Cardiac ventricle fibroblast (primary cell): ENCODE results near the gene MXRA7. TPM values are rescaled to one million over a fixed set of nuclear protein-coding genes. Genes with fewer than 3 reads are reported as not detected.

ENCODE experiments used
- total RNA-seq: library from RNA; depleted of rRNA; stranded (reverse); fragments of >200 nt; gene quantifications from 2 replicates; pipeline ENCODE4 v1.2.3, GENCODE V29; 2015

MXRA7 gene
- total RNA-seq = 199 and 212 TPM in 2 replicates

GRCh38 chr17:76710863-76711611 lies at the start of gene MXRA7:
Gene MXRA7 (minus strand): TSS chr17:76710965. CDS start chr17:76710946, 19 bp downstream.

GRCh38 chr17:76737676-76738467 lies 27.1 kb upstream of the MXRA7 start, which contains the start of gene MFSD11:
Gene MFSD11 (plus strand): TSS chr17:76738119. CDS start chr17:76738353, 234 bp downstream.

GRCh38 chr17:76737082-76737675 lies 26.4 kb upstream of the MXRA7 start, which contains the start of gene SRSF2:
Gene SRSF2 (minus strand): TSS chr17:76737331. CDS start chr17:76737160, 171 bp downstream.

GRCh38 chr17:76726776-76727718 lies 16.3 kb upstream of the MXRA7 start, which contains the start of gene METTL23:
Gene METTL23 (plus strand): TSS chr17:76726839. CDS start chr17:76729711, 2,872 bp downstream.

GRCh38 chr17:76726231-76726775 lies 15.5 kb upstream of the MXRA7 start, which contains the start of gene JMJD6:
Gene JMJD6 (minus strand): TSS chr17:76726606. CDS start chr17:76726475, 131 bp downstream.

GRCh38 chr17:76643553-76644148 lies 67.1 kb downstream of the MXRA7 start, which contains the start of gene ST6GALNAC1:
Gene ST6GALNAC1 (minus strand): TSS chr17:76643757. CDS start chr17:76643638, 119 bp downstream.

Other genes starting within 250 kb of the MXRA7 start
- not detected in 2 replicates for gene AANAT, start 243.4 kb downstream of the MXRA7 start, total RNA-seq
- 5.2 and 10.5 TPM in 2 replicates for gene RHBDF2, start 209.5 kb downstream of the MXRA7 start, total RNA-seq
- gene CYGB, start 173.3 kb downstream of the MXRA7 start, total RNA-seq = 126 and 147 TPM in 2 replicates
- gene PRCD, start 170.9 kb downstream of the MXRA7 start, total RNA-seq = 5.7 and 6.6 TPM in 2 replicates
- gene ST6GALNAC2, start 125.1 kb downstream of the MXRA7 start, total RNA-seq = 1.9 TPM in 1 of 2 replicates, not detected in the other
- gene ST6GALNAC1, start 67.2 kb downstream of the MXRA7 start, total RNA-seq = not detected in 2 replicates
- 14.2 and 14.9 TPM in 2 replicates for gene JMJD6, start 15.6 kb upstream of the MXRA7 start, total RNA-seq
- gene METTL23, start 15.9 kb upstream of the MXRA7 start, total RNA-seq = 23.8 and 37.0 TPM in 2 replicates
- 135 and 164 TPM in 2 replicates for gene SRSF2, start 26.4 kb upstream of the MXRA7 start, total RNA-seq
- 15.0 and 15.1 TPM in 2 replicates for gene MFSD11, start 27.2 kb upstream of the MXRA7 start, total RNA-seq
- gene MGAT5B, start 157.4 kb upstream of the MXRA7 start, total RNA-seq = 0.12 and 0.15 TPM in 2 replicates